Activated naive CD8-positive, alpha-beta T cell treated with anti-CD3 and anti-CD28 coated beads, Interleukin-2, amount 50 U/mL, for 16 hours (primary cell): Measurements from ENCODE around the gene RAD9B.
"Not testable (repeated sequence)": the region's sequence is repeated elsewhere in the genome, so short reads cannot be mapped to it uniquely, and the experiment has no call there.

Experiments used
- DNase-seq: peaks from one replicate; pipeline ENCODE4 v3.0.0-alpha.2; 2020; ENCODE audit warnings: low read depth, low spot score

RAD9B gene

DNA sequence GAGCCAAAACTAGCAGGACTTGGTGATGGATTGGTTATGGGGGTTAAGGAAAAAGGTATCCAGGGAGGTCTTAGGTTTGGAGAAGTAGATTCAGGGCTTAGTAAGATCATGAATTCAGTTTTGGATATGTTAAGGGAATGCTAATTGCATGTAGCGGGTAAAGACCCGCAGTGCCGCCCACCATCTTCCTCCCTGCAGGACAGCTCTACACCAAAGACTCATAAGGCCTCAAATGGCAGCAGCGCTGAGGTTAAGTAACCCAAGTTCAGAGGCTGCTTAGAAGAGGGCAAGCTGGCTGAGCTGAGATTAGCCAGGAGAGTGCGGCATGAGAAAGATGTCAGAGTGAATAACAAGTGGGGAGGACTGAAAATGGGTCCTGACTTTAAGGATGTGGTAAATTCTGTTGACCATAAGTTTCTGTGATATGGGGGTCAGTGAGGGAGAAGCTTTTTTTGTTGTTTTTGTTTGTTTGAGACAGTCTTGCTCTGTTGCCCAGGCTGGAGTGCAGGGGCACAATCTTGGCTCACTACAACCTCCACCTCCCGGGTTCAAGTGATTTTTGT, 26.2 kb downstream of the RAD9B start:
- DNase-seq = no peak

DNA sequence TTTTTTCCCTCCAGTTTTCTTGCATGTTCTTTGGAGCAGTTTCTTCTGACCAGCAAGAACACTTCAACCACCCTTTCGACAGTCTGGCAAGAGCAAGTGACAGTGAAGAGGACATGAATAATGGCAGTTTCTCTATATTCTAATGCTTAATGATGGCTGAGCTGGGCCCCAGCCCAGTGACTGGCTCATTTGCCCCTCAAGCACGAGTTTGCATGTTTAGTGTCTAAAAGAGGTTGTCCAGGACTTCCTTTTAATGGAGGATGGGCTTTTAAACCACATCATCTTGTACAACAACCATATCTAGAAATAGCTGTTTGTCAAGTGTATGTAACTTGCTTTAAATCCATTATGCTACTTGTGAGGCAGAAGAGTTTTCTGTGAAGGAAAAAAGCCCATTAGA, 28.4 kb downstream of the RAD9B start:
- no peak for DNase-seq

DNA sequence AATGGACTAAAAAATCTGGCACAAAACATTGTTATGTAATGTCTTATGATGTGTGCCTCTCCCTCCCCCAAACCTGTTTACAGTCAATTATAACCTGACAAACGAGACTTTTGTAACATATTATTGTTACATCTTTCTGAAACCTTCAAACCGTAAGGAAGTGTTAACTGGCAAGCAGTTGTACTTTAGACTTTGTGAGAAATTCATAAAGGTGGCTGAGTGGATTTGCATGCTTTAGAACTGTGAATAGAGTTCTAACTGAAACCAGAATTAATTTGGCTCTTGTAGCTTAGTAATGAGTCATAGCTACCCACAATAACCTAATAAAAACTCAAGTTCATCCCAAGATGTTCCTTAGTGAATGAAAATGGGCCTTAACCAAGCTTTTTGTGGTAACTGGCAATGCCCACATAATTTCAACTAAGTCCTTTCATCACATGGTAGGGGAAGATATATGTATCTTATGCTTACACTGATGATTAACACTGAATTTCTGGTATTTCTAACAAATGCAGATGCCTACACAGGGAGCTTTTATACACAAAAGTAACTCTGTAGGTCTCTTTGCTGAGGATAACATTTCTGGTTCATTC, 29.7 kb downstream of the RAD9B start:
- DNase-seq = no peak

DNA sequence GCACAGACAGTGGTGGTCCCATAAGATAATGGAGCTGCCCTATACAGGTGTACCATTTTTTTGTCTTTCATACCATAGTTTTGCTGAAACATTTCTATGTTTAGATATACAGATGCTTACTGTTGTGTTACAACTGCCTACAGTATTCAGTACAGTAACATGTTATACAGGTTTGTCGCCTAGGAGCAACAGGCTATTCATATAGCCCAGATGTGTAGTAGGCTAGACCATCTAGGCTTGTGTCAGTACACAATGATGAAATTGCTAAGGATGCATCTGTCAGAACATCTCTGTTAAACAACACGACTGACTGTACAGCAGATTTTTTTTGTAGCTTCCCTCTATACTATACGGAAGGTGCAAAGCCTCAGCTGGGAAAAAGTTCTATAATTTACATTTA, 30.5 kb downstream of the RAD9B start:
- DNase-seq = no peak

DNA sequence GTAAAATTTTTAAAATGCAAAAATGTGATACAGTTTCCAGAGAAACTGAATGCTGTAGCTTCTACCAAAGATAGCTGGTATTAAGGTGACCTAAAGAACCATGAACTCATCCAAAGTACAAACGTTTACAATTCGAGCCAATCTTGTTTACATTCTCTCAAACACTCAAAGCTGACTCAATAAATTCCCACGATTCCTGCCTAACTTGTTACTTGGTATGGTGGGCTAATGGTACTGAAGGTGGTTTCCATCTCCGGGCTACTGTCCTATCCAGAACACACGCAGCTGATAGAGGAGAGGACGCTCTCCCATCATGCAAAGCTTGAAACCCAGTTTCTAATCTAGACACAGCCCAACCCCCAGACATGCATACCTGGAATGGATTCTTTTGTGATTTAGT, 31.5 kb downstream of the RAD9B start:
- no peak for DNase-seq

DNA sequence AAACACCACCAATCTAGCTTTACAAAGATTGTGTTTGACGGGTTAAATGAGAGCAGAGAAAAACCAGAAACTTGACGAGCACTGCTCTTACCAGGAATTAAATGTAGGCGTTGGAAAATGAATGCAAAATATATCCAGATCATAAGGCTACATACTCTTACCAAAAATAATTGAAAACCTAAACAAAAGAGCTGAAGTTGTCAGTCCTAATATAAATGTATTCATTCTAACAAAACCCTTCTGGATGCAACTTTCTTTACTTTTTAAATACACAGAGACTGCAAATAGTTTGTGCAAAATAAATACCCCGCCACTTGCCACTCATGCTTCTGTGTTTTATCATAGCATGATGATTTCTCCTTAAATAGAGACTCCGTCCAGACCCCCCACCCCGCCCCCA, 32.7 kb downstream of the RAD9B start:
- DNase-seq = no peak

DNA sequence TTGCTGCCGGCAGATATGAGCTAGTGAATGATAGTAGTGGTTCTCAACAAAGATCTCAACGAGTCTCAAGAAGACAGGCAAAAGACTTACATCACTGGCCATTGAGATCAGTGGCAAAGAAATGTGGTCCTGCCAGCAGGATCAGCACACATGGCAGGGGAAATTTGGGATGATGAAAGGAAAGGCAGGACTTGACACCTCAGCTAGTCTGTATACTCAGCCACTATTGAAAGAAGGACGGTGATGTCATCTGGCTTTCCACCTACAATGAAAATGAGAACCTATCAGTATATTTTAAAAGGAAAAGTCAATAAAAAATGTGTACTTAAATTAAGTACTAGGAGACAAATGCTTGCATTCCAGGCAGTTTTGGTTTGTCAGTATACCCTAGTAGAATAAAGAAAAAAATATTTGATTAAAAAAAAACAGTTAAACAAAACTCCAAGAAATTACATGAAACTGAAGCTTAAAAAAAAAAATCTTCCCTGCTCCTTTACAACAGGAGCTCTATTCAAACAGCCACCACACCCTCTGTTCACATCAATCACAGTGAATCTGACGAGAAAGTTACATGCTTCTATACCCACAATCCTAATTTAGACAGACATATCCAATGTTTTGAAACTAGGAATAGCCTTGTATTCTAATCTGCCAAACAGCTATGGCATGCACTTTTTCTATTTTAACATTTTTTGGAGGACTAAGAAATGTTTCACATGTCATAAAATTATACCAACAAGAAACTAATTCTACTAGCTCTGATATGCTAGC, 34.9 kb downstream of the RAD9B start:
- DNase-seq = no peak

DNA sequence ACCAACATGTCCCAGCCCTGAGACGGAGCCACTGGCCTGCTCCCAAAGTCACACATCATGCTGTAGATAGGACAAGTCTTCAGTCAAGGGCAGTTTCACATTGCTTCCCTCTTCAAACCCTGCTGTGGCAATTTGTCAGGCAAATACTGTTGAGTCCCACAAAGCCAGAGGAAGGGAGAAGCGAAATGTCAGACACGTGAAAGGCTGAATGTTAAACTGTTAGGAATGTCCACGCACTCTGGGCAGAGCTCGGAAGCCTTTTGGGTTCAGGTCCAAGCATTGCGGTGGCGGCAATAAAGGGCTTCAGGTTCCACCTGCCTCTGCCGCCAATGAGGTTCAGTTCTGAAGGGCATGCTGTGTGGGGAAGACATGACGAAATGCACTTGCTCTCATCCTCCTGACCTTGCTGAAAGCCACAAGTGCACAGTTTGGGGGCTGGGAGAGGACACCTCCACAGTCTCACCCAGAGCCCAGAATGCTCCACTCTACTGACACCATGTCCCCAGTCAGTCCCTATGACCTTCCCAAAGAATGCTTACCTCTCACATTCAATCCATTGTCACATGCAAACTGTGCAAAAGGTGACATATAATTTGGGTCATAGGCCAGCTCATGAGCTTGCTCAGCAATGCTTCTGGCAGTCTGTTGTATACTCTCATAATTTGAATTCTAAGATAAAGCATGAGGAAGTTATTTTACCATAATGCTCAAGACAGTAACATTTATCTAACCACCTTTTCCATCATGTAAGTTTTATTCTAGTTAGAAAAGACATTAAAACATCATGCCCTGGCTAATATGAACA, 35.7 kb downstream of the RAD9B start:
- DNase-seq = no peak

DNA sequence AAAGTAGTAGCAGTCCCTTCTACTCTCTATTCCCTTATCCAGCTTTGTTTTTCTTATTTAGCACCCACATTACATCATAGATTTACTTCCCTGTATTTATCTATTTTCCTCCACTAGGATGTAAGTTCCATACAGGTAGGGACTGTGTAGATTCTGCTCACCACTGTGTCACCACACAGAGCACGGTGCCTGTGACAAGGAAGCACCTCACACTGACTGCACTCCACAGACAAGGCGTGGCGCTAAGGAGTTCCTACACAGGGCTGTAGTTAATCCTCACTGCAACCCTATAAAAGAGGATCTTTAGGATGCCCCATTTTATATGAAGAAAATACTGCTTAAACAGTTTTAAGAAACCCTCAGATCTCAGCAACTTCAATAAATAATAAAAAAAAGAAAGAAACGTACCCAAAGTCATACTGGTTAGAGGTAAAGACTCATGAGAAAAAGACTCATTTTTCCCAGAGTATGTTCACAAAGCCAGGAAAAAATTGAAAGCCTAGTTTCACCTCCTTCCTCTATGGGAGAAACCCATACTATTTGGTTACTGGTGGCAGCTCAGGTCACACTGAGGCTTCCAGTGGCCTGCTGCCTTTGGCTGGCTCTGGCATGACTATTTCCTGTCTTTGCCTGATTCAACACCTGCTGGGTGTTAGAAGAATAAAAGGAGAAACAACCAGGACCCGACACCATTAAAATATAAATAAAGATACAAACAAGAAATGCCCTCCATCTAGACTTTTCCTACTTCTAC, 36.9 kb downstream of the RAD9B start:
- DNase-seq = no peak

DNA sequence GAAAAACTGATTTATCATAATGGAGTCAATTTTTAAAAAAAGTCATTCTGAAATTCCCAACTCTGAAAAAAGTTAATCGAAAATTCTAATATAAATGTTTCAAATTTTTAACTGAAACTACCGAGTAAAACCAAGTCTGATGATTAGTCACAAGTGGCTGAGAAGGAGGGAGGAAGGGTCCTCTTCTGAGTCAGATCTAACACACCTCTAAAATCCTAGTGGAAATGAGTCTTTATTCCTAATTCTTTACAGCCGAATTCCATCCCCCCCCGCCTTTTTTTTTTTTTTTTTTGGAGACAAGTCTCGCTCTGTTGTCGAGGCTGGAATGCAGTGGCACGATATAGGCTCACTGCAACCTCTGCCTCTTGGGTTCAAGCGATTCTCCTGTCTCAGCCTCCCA, 37.9 kb downstream of the RAD9B start:
- DNase-seq = no peak

DNA sequence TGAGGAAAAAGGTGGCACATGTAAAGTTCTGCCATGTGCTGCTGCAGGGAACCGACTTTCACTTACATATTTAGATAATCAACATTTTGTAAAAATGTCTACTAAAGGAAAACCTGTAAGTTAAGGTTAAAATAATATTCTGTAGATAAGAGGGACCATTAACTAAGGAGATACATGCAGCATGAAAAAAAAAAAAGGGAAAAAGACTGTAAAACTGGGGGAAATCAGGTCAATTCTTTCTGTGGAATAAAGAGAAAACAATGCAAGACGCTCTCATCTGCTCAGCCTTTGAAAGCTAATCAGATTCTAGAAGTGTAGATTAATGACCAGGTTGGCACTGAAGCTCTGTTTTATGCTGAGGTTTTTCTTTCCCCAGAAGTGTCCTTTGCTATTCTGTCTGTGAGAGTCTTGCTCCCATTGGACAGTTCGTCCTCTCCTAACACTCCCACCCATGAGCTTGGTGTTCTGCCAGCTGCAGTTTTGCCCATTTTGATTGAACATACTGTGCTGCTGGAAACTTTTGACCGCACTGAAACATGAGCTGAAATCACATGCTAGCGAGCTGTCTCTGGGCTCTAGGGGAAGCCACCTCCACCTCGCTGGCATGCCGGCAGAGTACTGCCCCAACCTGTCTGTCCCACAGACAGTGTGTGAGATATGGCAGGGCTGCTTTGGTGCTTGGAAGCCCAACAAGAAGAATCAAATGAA, 41.3 kb downstream of the RAD9B start:
- DNase-seq = no peak

DNA sequence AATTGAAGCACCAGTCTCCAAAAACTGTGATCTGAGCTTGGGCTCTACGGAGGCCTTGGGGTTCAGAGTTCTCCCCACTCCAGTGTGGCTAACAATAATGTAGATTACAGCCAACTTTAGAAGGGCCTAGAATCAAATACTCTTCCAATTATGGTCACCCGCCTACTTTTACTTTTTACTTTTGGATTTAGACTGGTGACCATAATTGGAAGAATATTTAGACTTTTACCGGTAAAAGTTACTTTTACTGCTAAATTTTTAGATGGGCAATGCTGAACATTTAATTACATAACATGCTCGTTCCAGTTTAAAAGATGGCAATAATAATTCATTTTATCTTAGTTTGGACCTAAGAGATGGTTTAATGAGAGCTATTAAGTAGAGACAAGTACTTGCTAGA, 41.8 kb downstream of the RAD9B start:
- DNase-seq = no peak

DNA sequence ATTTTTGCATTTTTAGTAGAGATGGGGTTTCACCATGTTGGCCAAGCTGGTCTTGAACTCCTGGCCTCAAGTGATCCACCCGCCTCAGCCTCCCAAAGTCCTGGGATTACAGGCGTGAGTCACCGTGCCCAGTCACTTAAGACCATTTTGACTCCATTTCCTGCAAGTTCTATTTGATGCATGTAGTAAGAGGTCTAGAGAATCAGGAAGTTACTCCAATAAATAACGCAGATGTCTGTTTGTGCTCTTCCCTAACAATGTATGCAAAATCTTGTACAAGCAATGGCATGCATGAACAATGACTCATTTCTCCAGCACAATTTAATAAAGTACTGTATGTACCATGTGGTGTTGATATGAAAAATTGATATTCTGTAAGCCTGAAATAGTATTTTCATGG, 43.1 kb downstream of the RAD9B start:
- not testable (repeated sequence) for DNase-seq

DNA sequence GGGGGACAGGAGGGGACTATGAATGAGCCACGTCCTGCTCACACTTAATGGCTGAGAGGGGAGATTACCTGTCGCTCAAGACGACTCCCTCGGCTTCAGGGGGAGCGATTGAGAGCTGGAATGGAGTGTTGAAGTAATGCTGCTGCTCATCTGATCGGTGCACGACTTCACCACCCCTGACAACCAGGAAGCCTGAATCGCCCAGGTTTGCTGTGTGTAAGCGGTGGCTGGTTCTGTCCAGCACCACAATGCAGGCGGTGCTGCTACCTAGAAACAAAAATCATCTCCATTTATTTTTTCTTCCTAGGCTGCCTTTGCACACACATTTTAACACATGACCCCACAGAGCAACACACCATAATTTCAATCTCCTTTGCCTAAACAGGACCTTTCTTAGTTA, 43.7 kb downstream of the RAD9B start:
- no peak for DNase-seq

DNA sequence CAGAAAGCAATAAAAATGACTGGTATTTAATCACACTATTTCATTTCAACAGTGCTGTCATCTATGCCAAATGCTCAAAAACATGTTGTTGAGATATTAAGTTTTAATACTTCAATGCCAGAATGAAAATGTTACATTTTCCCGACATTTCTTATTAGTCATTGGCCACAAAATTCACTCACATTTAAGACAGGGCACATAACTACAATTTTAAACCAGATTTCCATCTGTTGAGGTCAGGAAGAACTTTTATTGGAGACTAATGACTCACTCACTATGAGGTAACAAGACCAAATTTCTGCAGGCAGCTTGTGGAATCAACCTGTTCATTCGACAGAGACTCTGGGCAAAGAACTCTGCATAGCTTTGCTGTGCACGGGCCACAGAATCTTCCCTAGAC, 44.2 kb downstream of the RAD9B start:
- no peak for DNase-seq

DNA sequence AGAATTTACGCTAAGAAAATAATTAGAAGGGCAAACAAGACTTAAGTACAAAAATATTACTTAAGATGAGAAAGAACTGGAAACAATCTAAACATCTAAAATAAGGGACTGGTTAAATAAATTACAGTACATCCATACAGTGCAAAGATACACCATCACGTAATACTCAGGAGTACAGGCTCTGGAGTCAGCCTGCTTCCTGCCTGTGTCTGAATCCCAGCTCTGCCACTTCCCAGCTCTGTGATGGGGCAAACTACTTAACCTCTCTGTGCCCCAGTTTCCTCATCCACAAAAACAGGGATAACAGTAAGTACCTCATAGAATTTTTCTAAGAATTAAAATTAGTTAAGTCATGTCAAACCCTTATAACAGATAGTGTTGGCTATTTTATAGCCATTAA, 45.0 kb downstream of the RAD9B start:
- no peak for DNase-seq

DNA sequence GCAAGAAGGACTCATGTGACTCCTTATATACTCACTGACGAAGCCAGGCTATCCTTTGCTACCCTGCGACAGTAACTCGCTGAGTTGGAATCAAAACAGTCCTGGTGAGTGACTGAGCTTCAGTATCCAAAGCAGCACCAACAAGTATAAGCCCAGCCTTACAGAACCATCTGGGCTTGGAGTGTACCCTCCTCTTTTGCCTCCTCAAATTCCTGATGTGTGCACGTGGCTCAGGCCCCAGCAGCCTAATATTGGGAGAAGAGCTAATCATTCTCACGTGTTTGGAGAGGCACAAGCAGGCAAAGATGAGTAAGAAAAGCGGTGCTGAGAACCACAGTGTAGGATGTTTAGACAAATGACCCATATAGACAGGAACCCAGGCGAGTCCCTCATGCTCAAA, 46.5 kb downstream of the RAD9B start:
- DNase-seq = no peak

DNA sequence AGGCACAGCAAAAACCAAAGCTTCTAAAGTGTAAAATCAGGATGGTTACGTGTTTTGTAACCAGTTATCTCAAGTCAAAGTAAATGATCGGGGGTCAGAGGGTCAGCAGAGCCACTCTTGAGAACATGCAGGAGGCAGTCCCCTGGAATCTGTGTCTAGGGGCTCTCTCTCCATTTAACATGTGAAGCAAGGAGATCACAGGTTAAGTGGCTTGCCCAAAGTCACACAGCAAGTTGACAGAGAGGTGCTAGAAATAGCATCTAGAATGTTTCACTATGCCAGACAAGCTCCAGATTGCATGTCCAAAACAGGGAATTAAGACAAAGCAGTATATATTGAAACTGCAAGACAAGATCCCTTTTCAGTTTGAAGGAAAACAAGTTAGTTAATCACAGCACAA, 47.6 kb downstream of the RAD9B start:
- DNase-seq = no peak

DNA sequence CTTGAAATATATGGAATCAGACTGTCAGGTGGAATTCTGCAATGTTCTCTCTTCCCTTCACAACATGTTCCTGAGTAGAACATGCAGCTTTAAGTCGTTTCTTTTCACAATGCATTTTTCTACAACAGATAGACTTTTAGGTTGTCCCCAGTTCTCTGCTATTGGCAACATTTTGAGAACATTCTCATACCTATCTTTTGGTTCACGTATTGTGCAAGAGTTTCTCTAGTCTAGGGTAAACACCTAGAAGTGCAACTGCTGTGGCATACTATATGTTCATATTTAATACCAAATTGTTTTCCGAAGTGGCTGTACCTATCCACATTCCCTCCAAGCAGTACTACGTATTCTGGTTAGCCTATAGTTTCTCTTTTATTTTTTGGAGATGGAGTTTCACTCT, 48.9 kb downstream of the RAD9B start:
- no peak for DNase-seq
